DND-41 (cell line): ENCODE data around the gene TAB2.

Experiments used
- CTCF ChIP-seq: IDR thresholded peaks from 2 replicates; pipeline ENCODE4 v1.5.1; 2012; ENCODE audit warnings: borderline replicate concordance, low read length, moderate library complexity, mild to moderate bottlenecking; ENCODE audit not compliant: poor library complexity, severe bottlenecking; ENCODE audit errors: extremely low read depth
- EZH2 ChIP-seq: IDR thresholded peaks from 3 replicates; pipeline ENCODE4 v1.6.1; 2012; ENCODE audit warnings: borderline replicate concordance, low read depth, mild to moderate bottlenecking, moderate library complexity, low read length, inconsistent platforms; ENCODE audit not compliant: severe bottlenecking

DNA sequence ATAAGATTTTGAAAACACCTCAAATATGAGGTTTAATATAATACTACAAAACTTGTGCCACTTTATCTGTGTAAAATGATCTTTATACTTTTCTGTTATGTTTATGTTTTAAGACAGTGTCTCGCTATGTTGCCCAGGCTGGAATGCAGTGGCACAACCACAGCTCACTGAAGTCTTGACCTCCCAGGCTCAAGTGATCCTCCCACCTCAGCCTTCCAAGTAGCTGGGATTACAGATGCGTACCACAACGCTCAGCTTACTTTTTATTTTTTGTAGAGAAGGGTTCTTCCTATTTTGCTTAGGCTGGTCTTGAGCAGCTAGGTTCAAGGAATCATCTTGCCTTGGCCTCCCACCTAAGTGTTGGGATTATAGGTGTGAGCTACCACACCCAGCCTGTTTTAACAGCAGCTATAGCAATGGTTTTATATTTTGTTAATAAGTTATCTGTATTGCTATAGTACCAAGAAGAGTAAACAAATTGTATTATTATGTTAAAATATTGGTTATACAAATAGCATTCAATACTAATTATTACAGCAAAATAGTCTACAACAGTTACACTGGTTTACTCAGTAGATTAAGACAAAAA, 8.2 kb downstream of the TAB2 start:
- TF ChIP-seq EZH2 (no peak), CTCF (no peak)
